Osteocyte (in vitro differentiated cells): ENCODE results near the gene SMG9. TPM values are rescaled to one million over a fixed set of nuclear protein-coding genes. Genes with fewer than 3 reads are reported as not detected.

ENCODE experiments used
- DNase-seq: peaks from one replicate; pipeline ENCODE4 v3.0.0; 2021; ENCODE audit warnings: mixed read lengths; ENCODE audit not compliant: unreplicated experiment; ENCODE audit errors: extremely low spot score
- H3K27ac Mint-ChIP-seq: one replicate; pipeline ENCODE4 v1.8.0; 2021; ENCODE audit warnings: mild to moderate bottlenecking, mixed read lengths; ENCODE audit not compliant: unreplicated experiment
- H3K27me3 Mint-ChIP-seq: one replicate; pipeline ENCODE4 v1.8.0; 2021; ENCODE audit warnings: mixed read lengths; ENCODE audit not compliant: unreplicated experiment
- H3K36me3 Mint-ChIP-seq: one replicate; pipeline ENCODE4 v1.8.0; 2021; ENCODE audit warnings: mixed read lengths; ENCODE audit not compliant: unreplicated experiment
- H3K4me1 Mint-ChIP-seq: one replicate; pipeline ENCODE4 v1.8.0; 2021; ENCODE audit warnings: mixed read lengths; ENCODE audit not compliant: unreplicated experiment
- H3K4me3 Mint-ChIP-seq: one replicate; pipeline ENCODE4 v1.8.0; 2021; ENCODE audit warnings: mild to moderate bottlenecking, moderate library complexity, mixed read lengths; ENCODE audit not compliant: unreplicated experiment
- H3K9me3 Mint-ChIP-seq: one replicate; pipeline ENCODE4 v1.8.0; 2021; ENCODE audit warnings: mixed read lengths; ENCODE audit not compliant: unreplicated experiment
- total RNA-seq: library from RNA; stranded (reverse); gene quantifications from 2 replicates; pipeline ENCODE4 v1.2.1, GENCODE V29; 2021
- TF ChIP-seq, protein P1 (sequence below): fragments of 200-600 bp; sonication (generic); IDR thresholded peaks from 2 replicates; pipeline ENCODE4 v1.5.0; 2021; ENCODE audit warnings: antibody characterized with exemption, mild to moderate bottlenecking, moderate library complexity

SMG9 gene
- total RNA-seq, 1 donor from 2014 or later, result 71.0 TPM

- Mint-ChIP-seq H3K27ac (peak overlapping the region; percentile 84), H3K4me1 (peaks cover 41% of the 10 kb centered on the region), H3K27me3 (no peaks in the 10 kb centered on the region), H3K9me3 (no peaks in the 10 kb centered on the region), H3K36me3 (peaks cover 34% of the 10 kb centered on the region), H3K4me3 (no peak overlapping the region)
- no peak for DNase-seq
- TF ChIP-seq, protein P1, sequence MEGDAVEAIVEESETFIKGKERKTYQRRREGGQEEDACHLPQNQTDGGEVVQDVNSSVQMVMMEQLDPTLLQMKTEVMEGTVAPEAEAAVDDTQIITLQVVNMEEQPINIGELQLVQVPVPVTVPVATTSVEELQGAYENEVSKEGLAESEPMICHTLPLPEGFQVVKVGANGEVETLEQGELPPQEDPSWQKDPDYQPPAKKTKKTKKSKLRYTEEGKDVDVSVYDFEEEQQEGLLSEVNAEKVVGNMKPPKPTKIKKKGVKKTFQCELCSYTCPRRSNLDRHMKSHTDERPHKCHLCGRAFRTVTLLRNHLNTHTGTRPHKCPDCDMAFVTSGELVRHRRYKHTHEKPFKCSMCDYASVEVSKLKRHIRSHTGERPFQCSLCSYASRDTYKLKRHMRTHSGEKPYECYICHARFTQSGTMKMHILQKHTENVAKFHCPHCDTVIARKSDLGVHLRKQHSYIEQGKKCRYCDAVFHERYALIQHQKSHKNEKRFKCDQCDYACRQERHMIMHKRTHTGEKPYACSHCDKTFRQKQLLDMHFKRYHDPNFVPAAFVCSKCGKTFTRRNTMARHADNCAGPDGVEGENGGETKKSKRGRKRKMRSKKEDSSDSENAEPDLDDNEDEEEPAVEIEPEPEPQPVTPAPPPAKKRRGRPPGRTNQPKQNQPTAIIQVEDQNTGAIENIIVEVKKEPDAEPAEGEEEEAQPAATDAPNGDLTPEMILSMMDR, result no peak
These were observed 23.4 kb downstream of the SMG9 start for GRCh38 chr19:43731346-43731745.

DNA sequence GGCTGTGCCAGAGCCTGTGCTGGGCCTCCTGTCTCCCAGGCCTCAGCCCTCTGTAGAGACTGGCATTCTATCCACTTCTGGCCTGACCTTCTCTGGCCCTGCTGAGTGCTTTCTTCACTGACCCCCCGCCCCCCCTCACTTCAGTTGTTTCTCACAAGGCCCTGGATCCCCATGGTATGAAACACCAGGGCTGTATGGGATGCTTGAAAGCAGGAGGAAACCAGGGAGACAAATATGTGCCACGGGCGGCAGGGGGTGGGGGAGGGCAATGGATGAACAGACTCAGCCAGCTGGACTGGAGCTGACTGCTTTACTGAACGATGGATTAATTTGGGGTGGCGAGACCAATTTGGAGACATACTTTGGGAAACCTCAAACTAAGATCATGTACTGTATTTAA lies 24.8 kb downstream of the SMG9 start:
- Mint-ChIP-seq H3K27me3 (no peaks in the 10 kb centered on the region), H3K36me3 (peaks cover 27% of the 10 kb centered on the region), H3K4me1 (peaks cover 33% of the 10 kb centered on the region), H3K9me3 (no peaks in the 10 kb centered on the region), H3K4me3 (no peak overlapping the region), H3K27ac (no peak overlapping the region)
- TF ChIP-seq, protein P1, result no peak
- DNase-seq, result no peak

DNA sequence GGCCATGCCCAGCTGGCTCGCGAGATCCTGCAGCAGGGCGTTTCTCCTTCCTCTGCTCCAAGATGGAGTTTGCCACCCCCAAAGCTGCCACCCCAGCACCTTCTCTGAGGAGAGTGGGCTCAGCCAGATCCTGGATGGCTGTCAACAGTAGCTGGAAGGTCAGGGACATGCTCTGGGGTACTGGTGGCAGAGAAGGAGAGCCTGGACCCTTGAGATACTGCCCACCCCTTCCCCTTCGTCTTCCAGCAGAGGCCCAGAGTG lies 27.2 kb downstream of the SMG9 start:
- no peak for DNase-seq
- peaks cover 24% of the 10 kb centered on the region for H3K4me1 Mint-ChIP-seq
- H3K36me3 Mint-ChIP-seq, result peaks cover 20% of the 10 kb centered on the region
- no peaks in the 10 kb centered on the region for H3K9me3 Mint-ChIP-seq
- TF ChIP-seq, protein P1, result no peak
- H3K4me3 Mint-ChIP-seq, result no peak overlapping the region
- H3K27ac Mint-ChIP-seq, result no peak overlapping the region
- no peaks in the 10 kb centered on the region for H3K27me3 Mint-ChIP-seq

DNA sequence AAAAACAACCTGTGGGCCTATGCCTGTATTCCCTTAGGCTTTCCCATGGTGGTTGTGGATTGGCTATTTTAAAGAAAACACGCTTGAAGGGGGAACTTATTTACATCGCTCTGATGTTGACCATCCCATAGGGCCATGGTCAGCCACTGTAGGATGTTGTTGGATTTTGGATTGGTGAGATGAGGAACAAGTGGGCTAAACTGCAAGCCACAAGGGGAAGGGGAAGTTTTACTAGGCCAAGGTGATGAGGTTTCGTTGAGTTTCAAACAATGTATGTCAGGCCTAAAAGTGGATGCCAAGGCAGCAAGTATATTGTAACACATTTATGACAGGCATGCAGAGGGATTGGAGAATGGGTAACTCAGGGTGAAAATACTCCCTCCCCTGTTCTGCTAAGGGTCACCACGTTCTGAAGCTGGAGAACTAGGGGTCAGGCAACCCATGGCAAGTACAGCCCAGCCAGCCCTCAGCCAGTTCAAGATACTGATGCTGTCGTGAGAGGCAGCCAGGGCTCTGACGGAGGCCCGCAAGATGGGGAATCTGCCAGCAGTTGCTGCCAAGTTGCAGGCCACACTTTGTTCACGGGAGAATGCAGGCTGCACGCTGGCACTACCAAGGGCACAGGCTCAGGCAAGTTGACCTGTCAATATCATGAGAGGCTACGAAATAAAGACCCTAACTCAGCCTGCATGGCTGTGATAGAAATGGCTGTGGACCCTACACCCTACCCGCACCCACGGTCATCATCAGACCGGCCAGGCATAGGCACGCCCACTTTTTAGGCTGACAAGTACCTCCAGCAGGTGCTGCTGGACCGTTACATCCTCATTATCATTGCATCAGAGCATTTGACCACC lies 27.8 kb downstream of the SMG9 start:
- H3K4me1 Mint-ChIP-seq, result peaks cover 18% of the 10 kb centered on the region
- no peaks in the 10 kb centered on the region for H3K9me3 Mint-ChIP-seq
- H3K27me3 Mint-ChIP-seq, result no peaks in the 10 kb centered on the region
- peaks cover 14% of the 10 kb centered on the region for H3K36me3 Mint-ChIP-seq
- no peak overlapping the region for H3K27ac Mint-ChIP-seq
- TF ChIP-seq, protein P1, result no peak
- H3K4me3 Mint-ChIP-seq, result no peak overlapping the region
- DNase-seq, result no peak

DNA sequence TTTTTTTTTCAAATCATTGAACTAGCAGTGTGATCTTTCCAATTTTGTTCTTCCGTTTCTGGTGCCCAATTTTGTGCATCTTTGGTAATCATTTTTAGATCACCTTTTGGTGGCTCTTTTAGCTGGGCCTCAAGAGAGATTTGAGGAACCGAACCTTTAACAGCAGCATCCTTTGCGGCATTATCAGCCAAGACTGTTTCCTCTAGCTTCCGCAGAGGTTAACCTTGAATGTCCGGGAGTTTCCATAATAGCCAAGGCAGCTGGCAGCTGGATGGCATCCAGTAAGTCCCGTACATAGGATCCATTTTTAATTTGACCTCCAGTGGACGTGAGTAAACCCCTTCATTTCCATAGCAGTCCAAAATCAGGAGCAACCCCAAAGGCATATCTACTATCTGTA lies 29.3 kb downstream of the SMG9 start:
- TF ChIP-seq, protein P1, result no peak
- Mint-ChIP-seq H3K4me1 (peaks cover 7% of the 10 kb centered on the region), H3K4me3 (no peak overlapping the region), H3K9me3 (no peaks in the 10 kb centered on the region), H3K27me3 (no peaks in the 10 kb centered on the region), H3K36me3 (peaks cover 13% of the 10 kb centered on the region), H3K27ac (no peak overlapping the region)
- DNase-seq, result no peak
